HTR-8/SVneo (cell line): Measurements from ENCODE around the gene PNMA5.
"Not testable (repeated sequence)": the region's sequence is repeated elsewhere in the genome, so short reads cannot be mapped to it uniquely, and the experiment has no call there.

Experiments
- DNase-seq: peaks from one replicate; pipeline ENCODE4 v3.0.0; 2011; ENCODE audit warnings: low spot score, mixed read lengths; ENCODE audit not compliant: insufficient read length
- FAIRE-seq: peaks from 2 replicates; lab custom pipeline; 2011; peaks lifted over from hg19 to GRCh38; lab: Jason Lieb, UNC

The PNMA5 gene

DNA sequence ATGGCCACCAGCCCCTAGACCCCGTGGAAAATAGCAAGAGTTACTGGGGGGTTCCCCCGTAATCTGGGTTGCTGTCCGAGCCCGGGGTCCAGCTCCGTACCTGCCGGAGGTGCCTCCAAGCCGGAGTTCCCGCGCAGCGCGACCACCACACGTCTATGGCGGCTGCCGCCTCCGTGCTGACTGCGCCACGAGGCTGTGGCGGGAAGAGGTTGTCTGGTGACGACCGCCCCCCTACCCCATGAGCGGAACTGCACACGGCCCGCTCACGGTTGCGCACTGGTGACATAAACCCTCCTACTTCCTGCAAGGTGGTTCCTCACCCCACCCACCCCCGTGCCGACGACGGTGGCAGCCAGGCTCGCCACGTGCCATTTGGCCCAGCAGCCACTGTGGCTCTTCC, at the start of gene PNMA5:
Gene PNMA5 (minus strand): TSS at position 184 of the 400 bp plus-strand sequence. CDS start 2,518 bp downstream, outside the sequence.
- FAIRE-seq (no peak), DNase-seq (no peak)

- FAIRE-seq (no peak), DNase-seq (peak; percentile 35)
Measured at GRCh38 chrX:153032397-153033118, 38.6 kb upstream of the PNMA5 start.

DNA sequence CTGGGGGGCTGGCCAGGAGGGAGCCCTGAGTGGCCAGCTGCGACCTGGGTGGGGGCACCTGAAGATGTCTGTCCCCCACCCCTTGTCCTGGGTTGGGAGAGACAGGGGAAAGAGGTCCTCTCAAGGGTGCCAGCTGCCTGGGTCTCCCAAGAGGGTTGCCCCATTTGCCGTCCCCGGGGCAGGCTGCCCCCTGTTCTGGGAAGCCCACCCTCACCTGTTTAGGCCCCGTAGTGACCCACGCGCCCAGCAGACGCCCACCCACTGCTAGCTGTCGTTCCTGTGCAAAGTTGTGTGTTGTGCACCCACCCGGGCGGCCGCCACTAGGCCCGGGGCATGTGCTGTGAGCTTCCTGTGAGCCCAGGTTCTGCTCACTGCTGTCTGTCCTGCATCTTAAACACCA, 36.9 kb upstream of the PNMA5 start:
- no peak for DNase-seq
- FAIRE-seq: no peak

- DNase-seq (no peak), FAIRE-seq (no peak)
Measured at GRCh38 chrX:153029875-153030274, 36.0 kb upstream of the PNMA5 start.

GRCh38 chrX:153029162-153029561, 35.2 kb upstream of the PNMA5 start:
- FAIRE-seq (no peak), DNase-seq (no peak)

DNA sequence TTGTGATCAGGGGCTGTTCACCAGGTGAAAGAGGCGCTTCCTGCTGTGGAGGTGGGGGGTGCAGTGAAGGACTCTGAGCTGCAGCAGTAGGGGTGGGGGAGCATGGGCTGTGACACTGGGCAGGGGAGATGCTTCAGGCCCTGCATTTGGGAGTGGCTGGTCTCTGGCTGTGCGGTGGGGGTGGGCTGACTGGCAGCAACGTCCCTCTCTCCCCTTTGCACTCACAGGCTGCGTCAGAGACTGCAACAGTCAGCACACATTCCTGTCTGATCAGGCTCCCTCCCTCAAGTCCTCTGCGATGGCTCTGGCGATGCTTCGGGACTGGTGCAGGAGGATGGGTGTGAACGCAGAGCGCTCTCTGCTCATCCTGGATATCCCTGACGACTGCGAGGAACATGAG, 34.6 kb upstream of the PNMA5 start:
- DNase-seq, FAIRE-seq: not testable (repeated sequence)

- not testable (repeated sequence) for FAIRE-seq, DNase-seq
Measured at GRCh38 chrX:153026501-153026900, 32.6 kb upstream of the PNMA5 start.

DNA sequence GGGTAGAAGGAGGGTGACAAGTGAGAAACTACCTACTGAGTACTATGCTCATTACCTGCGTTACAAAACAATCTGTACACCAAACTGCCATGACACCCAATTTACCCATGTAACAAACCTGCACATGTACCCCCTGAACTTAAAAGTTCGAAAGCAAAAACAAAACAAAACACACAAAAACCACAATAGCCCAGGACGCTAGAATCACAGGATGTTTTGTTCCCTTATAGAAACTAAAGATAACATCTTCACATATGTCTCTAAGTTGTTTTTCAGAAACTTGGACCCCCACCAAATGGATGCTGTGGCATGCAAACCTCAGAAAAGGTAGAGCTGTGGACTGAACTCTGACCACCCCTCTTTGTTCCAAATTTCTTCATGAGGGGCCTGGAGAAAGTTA, 25.2 kb upstream of the PNMA5 start:
- FAIRE-seq: no peak
- no peak for DNase-seq

DNA sequence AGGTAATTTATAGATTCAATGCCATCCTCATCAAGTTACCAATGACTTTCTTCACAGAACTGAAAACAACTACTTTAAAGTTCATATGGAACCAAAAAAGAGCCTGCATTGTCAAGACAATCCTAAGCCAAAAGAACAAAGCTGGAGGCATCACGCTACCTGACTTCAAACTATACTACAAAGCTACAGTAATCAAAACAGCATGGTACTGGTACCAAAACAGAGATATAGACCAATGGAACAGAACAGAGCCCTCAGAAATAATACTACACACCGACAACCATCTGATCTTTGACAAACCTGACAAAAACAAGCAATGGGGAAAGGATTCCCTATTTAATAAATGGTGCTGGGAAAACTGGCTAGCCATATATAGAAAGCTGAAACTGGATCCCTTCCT, 23.3 kb upstream of the PNMA5 start:
- not testable (repeated sequence) for FAIRE-seq, DNase-seq

GRCh38 chrX:153004780-153005179, 10.9 kb upstream of the PNMA5 start:
- no peak for DNase-seq
- FAIRE-seq: no peak

DNA sequence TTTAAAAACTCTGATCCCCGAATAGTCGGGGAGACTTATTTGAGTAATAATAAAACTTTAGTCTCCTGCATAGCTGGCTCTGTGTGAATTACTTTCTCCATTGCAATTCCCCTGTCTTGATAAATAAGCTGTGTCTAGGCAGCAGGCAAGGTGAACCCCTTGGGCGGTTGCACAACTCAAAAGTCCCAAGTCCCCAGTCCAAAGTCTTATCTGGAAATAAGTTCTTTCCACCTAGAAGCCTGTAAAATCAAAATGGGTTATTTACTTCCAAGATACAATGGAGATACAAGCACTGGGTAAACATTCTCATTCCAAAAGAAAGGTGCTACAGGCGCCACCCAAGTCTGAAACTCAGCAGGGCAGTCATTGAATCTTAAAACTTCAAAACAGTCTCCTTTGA, 10.1 kb upstream of the PNMA5 start:
- no peak for FAIRE-seq

DNA sequence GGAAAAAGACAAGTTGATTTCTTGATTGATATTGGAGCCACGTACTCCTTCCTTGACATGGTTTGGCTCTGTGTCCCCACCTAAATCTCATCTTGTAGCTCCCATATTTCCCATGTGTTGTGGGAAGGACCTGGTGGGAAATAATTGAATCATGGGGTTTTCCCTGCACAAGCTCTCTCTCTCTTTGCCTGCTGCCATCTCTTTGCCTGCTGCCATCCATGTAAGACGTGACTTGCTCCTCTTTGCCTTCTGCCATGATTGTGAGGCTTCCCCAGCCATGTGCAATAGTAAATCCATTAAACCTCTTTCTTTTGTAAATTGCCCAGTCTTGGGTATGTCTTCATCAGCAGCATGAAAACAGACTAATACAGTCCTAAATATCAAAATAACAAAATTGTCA, 8.3 kb upstream of the PNMA5 start:
- DNase-seq, FAIRE-seq: not testable (repeated sequence)

More for the DNA sequence above, 10.1 kb upstream of the PNMA5 start:
- no peak for DNase-seq

GRCh38 chrX:152997337-152997736, 3.4 kb upstream of the PNMA5 start:
- FAIRE-seq: no peak
- DNase-seq: no peak

GRCh38 chrX:152992115-152992514, 1.8 kb downstream of the PNMA5 start:
- no peak for FAIRE-seq
- no peak for DNase-seq

GRCh38 chrX:152991123-152991522, 2.8 kb downstream of the PNMA5 start:
- FAIRE-seq: no peak
- no peak for DNase-seq

DNA sequence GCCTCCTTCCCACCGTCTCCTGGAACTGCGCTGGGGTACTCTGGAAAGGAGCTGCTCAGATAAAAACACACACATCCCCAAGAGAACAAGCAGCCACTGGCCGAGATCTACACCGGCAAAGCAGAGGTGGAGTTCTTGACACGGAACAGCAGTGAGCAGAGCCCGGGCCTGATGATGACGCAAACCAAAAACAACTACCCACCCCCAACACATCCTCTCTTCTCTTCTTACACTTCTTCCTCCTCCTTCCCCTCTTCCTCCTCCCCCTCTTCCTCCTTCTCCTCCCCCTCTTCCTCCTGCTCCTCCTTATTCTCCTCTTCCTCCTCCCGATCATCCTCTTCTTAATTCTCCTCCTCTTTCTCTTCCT, 4.6 kb downstream of the PNMA5 start:
- FAIRE-seq: no peak
- no peak for DNase-seq

GRCh38 chrX:152988536-152989291, 5.2 kb downstream of the PNMA5 start:
- no peak for DNase-seq
- FAIRE-seq: no peak

- no peak for FAIRE-seq
- DNase-seq: no peak
Measured at GRCh38 chrX:152987801-152988200, 6.1 kb downstream of the PNMA5 start.

DNA sequence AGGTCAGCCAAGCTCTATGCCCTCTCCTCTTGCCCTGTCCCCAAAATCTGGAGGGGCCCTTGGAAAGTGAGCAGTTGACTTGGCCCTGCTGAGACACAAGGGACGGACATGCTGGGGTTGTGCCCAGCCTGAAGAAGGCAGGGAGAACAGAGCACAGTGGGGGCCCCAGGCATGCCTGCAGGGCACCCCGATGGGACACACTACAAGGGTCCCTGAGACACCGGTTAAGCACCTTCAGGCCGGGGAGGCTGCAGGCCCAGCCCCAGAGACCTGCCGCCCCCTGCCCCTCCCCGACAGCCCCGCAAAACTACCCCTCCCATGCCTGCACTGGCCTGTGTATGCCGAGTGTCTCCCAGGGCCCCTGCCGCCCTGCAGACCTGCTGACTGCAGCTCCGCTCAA, 6.8 kb downstream of the PNMA5 start:
- not testable (repeated sequence) for DNase-seq, FAIRE-seq

DNA sequence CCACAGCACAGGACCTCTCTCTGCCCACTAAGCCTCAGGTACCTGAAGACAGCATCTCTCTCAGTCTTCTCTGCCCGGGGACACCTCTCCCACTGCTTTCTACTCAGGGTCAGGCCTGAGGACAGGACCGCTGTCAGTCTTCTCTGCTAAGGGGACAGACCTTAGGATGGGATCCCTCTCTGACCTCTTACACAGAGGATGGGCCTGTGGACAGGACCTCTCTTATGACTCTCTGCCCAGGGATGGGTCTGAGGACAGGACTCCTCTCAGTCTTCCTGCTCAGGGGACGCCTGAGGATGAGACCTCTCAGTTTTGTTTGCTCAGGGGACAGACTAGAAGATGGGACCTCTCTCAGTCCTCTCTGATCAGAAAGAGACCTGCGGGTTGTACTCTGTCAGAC, 8.5 kb downstream of the PNMA5 start:
- FAIRE-seq, DNase-seq: not testable (repeated sequence)

DNA sequence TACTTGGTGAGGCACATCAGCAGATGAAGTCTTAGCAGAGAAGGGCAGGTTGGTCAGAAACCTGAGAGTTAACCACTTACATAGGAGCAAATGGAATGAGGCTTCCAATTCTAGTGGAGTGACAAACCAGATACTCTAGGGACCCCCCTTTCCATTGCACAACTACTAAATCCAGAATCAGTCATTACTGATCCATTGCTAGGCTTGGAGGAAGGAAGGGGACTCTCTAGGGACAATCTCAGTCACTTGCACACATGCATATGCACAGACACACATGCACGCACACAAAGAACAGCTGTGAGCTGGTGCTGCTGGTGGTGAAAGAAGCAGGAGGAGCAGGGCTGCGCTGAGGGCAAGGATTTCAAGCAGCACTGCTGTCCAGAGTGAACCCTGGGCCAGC, 25.7 kb downstream of the PNMA5 start:
- no peak for FAIRE-seq
- no peak for DNase-seq
